HepG2 (cell line): ENCODE results near the gene ALDH4A1. TPM values are rescaled to one million over a fixed set of nuclear protein-coding genes. Genes with fewer than 3 reads are reported as not detected.

Experiments
- CREM ChIP-seq, 2 experiments: sonication (generic) in 1 of 2; formaldehyde crosslinking in 1 of 2; IDR thresholded peaks; 2 replicates each; pipeline versions ENCODE4 v1.4.0 to v1.6.1; 2016 to 2020; ENCODE audit warnings: antibody characterized with exemption in 1 of 2, mild to moderate bottlenecking in 1 of 2, missing genetic modification reagents in 1 of 2
- EHMT2 ChIP-seq: fragments of 200-600 bp; sonication (generic); IDR thresholded peaks from 2 replicates; pipeline ENCODE4 v1.7.0; 2017; ENCODE audit warnings: antibody characterized with exemption, low read depth, low read length, borderline replicate concordance
- FOXM1 ChIP-seq: sonication (generic); formaldehyde crosslinking; IDR thresholded peaks from 2 replicates; pipeline ENCODE4 v1.5.0; 2020; ENCODE audit warnings: missing genetic modification reagents
- GPN1 ChIP-seq: sonication (generic); formaldehyde crosslinking; IDR thresholded peaks from 2 replicates; pipeline ENCODE4 v1.5.1; 2020; ENCODE audit warnings: missing genetic modification reagents, borderline replicate concordance
- HHEX ChIP-seq: IDR thresholded peaks from 2 replicates; pipeline ENCODE4 v1.6.1; 2016; ENCODE audit warnings: control low read depth
- HNRNPL ChIP-seq: fragments of 200-400 bp; formaldehyde crosslinking; IDR thresholded peaks from 2 replicates; pipeline ENCODE4 v1.6.1; 2017; ENCODE audit warnings: mild to moderate bottlenecking, low read depth, low read length
- KLF15 ChIP-seq: sonication (generic); formaldehyde crosslinking; IDR thresholded peaks from 2 replicates; pipeline ENCODE4 v1.8.1; 2023; ENCODE audit warnings: borderline replicate concordance, mild to moderate bottlenecking, inconsistent platforms, missing genetic modification reagents, mixed read lengths
- RARA ChIP-seq: IDR thresholded peaks from 2 replicates; pipeline ENCODE4 v1.6.1; 2016; ENCODE audit warnings: missing genetic modification reagents, missing compliant biosample characterization
- SOX6 ChIP-seq, 2 experiments: fragments of 450-650 bp in 1 of 2; sonication (generic) in 1 of 2; formaldehyde crosslinking in 1 of 2; IDR thresholded peaks; 2 replicates each; pipeline versions ENCODE4 v1.4.0 to v1.6.1; 2017 to 2020; ENCODE audit warnings: antibody characterized with exemption in 1 of 2, mild to moderate bottlenecking in 1 of 2, missing genetic modification reagents in 1 of 2
- SP4 ChIP-seq: sonication (generic); formaldehyde crosslinking; IDR thresholded peaks from 2 replicates; pipeline ENCODE4 v1.8.1; 2023; ENCODE audit warnings: mild to moderate bottlenecking, missing genetic modification reagents
- SRF ChIP-seq: IDR thresholded peaks from 2 replicates; pipeline ENCODE4 v1.6.1; 2011; ENCODE audit warnings: mild to moderate bottlenecking, low read depth, low read length, moderate library complexity
- TARDBP ChIP-seq: sonication (generic); formaldehyde crosslinking; IDR thresholded peaks from 2 replicates; pipeline ENCODE4 v1.8.0; 2022; ENCODE audit warnings: mild to moderate bottlenecking, missing genetic modification reagents
- ZBTB38 ChIP-seq: sonication (generic); formaldehyde crosslinking; IDR thresholded peaks from 2 replicates; pipeline ENCODE4 v1.5.1; 2020; ENCODE audit warnings: mild to moderate bottlenecking, missing genetic modification reagents
- ZFY ChIP-seq: sonication (generic); formaldehyde crosslinking; IDR thresholded peaks from 2 replicates; pipeline ENCODE4 v1.4.0; 2020; ENCODE audit warnings: missing genetic modification reagents
- ZNF256 ChIP-seq: sonication (generic); formaldehyde crosslinking; conservative IDR thresholded peaks from 2 replicates; pipeline ENCODE4 v1.4.0; 2020; ENCODE audit warnings: missing genetic modification reagents
- ZNF317 ChIP-seq: sonication (generic); formaldehyde crosslinking; IDR thresholded peaks from 2 replicates; pipeline ENCODE4 v1.5.0; 2020; ENCODE audit warnings: mild to moderate bottlenecking, missing genetic modification reagents
- ZNF343 ChIP-seq: sonication (generic); formaldehyde crosslinking; IDR thresholded peaks from 2 replicates; pipeline ENCODE4 v1.4.0; 2020; ENCODE audit warnings: mild to moderate bottlenecking, missing genetic modification reagents
- ZNF503 ChIP-seq: sonication (generic); formaldehyde crosslinking; IDR thresholded peaks from 2 replicates; pipeline ENCODE4 v1.4.0; 2020; ENCODE audit warnings: missing genetic modification reagents
- ZNF530 ChIP-seq: sonication (generic); formaldehyde crosslinking; IDR thresholded peaks from 2 replicates; pipeline ENCODE4 v1.5.0; 2020; ENCODE audit warnings: low read depth, mild to moderate bottlenecking, missing genetic modification reagents
- ZNF552 ChIP-seq: sonication (generic); formaldehyde crosslinking; IDR thresholded peaks from 2 replicates; pipeline ENCODE4 v1.9.0; 2022; ENCODE audit warnings: missing genetic modification reagents, mild to moderate bottlenecking, borderline replicate concordance
- ZNF598 ChIP-seq: sonication (generic); formaldehyde crosslinking; IDR thresholded peaks from 2 replicates; pipeline ENCODE4 v1.5.1; 2020; ENCODE audit warnings: mild to moderate bottlenecking, missing genetic modification reagents, borderline replicate concordance
- ZNF773 ChIP-seq: sonication (generic); formaldehyde crosslinking; IDR thresholded peaks from 2 replicates; pipeline ENCODE4 v1.4.0; 2020; ENCODE audit warnings: missing genetic modification reagents, borderline replicate concordance
- polyA plus RNA-seq, 8 experiments: library from polyadenylated mRNA; depleted of rRNA in 3 of 8; stranded (reverse) in 7 of 8; unstranded in 1 of 8; fragments of >200 nt; fragmentation: Illumina TruSeq in 4 of 8; extraction: Trizol in 4 of 8; gene quantifications; 2 replicates each; pipeline versions ENCODE4 v1.2.1 to v1.2.3, GENCODE V29; 2011 to 2016; ENCODE audit warnings: low read depth in 4 of 8, missing spikeins in 1 of 8, mixed read lengths in 1 of 8; ENCODE audit not compliant: insufficient read depth in 1 of 8
- total RNA-seq, 5 experiments: library from RNA; depleted of rRNA; stranded (reverse); fragments of >200 nt; fragmentation: Illumina TruSeq; extraction: Trizol; gene quantifications; 2 replicates each; pipeline ENCODE4 v1.2.3, GENCODE V29; 2016; ENCODE audit warnings: low read depth in 1 of 5
- TF ChIP-seq, protein P1 (sequence below): sonication (generic); formaldehyde crosslinking; IDR thresholded peaks from 2 replicates; pipeline ENCODE4 v1.5.0; 2020; ENCODE audit warnings: missing genetic modification reagents, mild to moderate bottlenecking, borderline replicate concordance

The ALDH4A1 gene
- total and polyA plus RNA-seq, 2 of the 13 experiments (the other 11 are each of a cell fraction or from before 2014, with no cell fraction given): 76.4 to 240 TPM

DNA sequence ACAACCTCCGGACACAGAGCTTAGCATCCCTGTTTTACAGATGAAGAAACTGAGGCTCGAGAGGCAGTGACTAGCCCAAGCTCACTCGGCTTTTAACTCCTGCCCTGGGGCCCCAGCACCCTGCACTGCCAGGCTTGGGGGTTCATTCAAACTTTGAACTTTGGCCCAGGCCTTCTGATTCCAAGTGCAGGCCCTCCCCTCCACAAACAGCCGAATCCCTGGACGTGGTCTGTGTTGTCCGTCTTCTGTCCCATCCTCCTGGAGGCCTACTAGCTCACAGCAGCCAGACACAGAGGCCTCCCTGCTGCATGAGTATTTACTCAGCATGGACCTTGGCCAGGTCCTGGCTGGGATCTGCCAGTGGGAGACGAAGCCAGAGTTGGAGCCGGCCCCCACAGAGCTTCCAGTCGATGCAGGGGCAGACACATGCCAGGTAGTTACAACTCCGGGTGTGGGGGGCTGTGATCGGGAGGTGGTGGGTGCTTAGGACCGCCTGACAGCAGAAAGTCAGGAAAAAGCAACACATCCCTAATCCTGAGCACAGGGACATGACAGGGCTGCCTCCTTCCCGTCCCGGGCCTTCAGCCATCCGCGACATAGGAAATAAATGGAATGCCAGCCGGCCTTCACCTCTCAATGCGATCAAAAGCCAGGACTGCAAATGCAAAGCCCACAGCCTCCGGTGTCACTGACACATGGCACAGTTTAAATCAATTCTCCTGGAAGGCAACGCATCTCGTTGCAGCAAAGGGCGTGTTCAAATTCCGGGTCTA lies 46.7 kb upstream of the ALDH4A1 start (continued):
- TF ChIP-seq EHMT2 (no peak; the same call in 1 of the 2 replicates), ZNF598 (no peak), RARA (CRISPR knock-in tag) (peak; percentile 73), ZBTB38 (CRISPR knock-in tag) (no peak; the same call in 1 of the 2 replicates), KLF15 (CRISPR knock-in tag) (no peak), SRF (no peak), FOXM1 (CRISPR knock-in tag) (no peak), ZNF552 (peak; percentile 86; the same call in 1 of the 2 replicates), TARDBP (peak; percentile 95), GPN1 (no peak; the same call in 1 of the 2 replicates), ZFY (CRISPR knock-in tag) (peak; percentile 98), ZNF530 (no peak), HHEX (CRISPR knock-in tag) (no peak), CREM (IDR thresholded peaks at IDR 0.05) (peak; percentile 63), CREM (CRISPR knock-in tag; IDR thresholded peaks at IDR 0.05) (no peak), ZNF343 (CRISPR knock-in tag) (0 out of 2 replicates have a peak, but pooled peaks have one; percentile 24), HNRNPL (peak; percentile 82), SP4 (peak; percentile 31; the same call in 1 of the 2 replicates), ZNF503 (peak; percentile 82), ZNF773 (CRISPR knock-in tag) (0 out of 2 replicates have a peak, but pooled peaks have one; percentile 66), SOX6 (IDR thresholded peaks at IDR 0.05) (no peak), SOX6 (CRISPR knock-in tag; IDR thresholded peaks at IDR 0.05) (peak; percentile 85), ZNF317 (CRISPR knock-in tag) (peak; percentile 61), ZNF256 (CRISPR knock-in tag) (peak; percentile 86)
- TF ChIP-seq, protein P1, sequence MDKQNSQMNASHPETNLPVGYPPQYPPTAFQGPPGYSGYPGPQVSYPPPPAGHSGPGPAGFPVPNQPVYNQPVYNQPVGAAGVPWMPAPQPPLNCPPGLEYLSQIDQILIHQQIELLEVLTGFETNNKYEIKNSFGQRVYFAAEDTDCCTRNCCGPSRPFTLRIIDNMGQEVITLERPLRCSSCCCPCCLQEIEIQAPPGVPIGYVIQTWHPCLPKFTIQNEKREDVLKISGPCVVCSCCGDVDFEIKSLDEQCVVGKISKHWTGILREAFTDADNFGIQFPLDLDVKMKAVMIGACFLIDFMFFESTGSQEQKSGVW (CRISPR knock-in tag): peak; percentile 41; the same call in 1 of the 2 replicates
